GDM1 (cell line): ENCODE results near the gene ATXN8OS.
"Not testable (repeated sequence)": the region's sequence is repeated elsewhere in the genome, so short reads cannot be mapped to it uniquely, and the experiment has no call there.

Source experiments
- DNase-seq: peaks from one replicate; lab custom pipeline; 2025; lab: John Stamatoyannopoulos, UW

The ATXN8OS gene

DNA sequence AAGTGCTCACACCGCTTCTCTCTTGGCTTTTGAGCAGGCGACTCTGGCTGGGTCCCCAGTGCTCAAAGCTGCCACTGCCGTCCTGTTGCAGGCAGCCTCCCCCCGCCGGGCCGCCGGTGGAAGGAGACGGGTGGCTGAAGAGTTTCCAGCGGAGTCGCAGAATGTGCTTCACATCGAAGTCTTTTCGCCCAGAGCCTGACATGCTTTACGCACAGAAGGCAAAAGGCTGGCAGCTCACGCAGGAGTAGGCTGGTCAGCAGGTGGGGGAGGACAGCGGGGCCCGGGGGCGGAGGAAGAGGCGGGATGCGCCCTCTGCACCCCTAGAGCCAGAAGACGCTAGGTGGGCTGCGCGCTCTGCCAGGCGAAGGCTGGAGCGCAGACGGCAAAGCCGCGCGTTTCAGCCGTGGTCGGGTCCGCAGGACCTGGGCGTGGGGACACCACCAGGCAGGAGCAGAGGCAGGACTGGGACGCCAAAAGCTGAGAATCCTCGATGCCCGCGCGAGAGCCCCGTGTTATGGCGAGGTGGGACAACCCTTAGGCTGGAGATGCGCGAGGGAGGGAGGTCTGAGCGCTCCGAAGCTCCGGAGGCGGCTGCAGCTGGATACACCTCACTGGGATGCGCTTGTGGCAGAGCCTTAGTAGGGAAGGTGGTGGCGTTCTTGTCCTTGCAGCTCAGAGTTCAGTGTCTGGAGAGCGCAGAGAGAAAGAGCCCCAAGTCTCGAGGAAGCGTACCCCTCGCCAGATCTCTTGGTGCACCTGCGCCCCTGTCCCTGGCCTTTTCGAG is at the start of gene ATXN8OS:
ATXN8OS (plus strand) TSS at position 329 of the 784 bp plus-strand sequence.
- no peak for DNase-seq

DNA sequence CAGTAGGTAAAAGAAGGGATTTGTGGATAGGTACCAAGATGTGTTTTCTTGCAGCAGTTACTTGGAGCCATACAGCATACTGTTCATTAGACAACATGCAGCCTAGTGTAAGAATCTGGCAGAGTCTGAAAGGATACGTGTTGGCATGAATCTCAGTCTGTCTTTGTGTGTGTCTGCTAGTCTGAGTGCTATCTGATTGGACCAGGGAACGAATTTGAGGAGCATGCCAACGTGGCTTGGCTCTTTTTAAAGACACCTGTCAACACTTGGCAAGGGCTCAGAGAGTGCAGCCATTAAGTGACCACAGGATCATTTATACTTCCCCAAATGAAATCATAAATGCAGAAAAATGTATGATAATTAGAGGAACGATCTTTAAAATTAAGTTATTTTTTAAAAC is 27.6 kb upstream of the ATXN8OS start:
- DNase-seq, result no peak

DNA sequence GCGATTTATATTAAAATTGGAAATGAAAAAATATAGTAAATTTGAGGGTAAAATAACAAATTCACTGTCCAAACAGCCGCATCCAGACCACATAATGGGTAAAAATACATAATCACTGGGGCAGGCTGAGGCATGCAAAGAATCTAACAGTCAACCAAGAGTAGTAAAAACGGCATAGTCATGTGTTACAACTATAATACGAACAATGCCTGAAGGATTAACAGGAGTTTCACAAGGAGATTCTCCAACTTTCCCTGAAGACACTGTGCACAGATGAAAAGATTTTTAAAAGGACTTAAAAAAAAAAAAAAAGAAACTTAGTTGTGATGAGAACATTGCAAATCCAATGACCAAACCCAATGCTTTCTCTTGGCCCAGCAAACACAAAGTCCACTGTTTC is 20.4 kb upstream of the ATXN8OS start:
- no peak for DNase-seq

DNA sequence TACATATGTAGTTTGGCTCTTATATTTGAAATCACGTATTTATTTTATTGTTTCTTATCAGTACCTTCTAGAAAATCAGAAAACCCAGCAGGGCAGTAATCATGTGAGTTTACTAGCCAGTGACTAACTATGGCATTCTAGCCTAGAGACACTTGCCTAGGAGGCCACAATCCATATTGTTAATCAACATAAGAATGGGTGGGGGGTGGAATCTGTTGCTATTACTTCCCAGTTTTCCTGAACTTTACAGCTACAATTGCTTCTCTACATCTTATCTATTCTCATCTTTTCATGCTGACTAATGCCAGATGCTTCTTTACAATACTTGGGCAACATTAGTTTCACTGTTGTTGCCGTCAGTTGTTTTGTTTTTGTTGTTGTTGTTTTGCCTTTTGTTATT is 18.7 kb upstream of the ATXN8OS start:
- DNase-seq, result no peak

DNA sequence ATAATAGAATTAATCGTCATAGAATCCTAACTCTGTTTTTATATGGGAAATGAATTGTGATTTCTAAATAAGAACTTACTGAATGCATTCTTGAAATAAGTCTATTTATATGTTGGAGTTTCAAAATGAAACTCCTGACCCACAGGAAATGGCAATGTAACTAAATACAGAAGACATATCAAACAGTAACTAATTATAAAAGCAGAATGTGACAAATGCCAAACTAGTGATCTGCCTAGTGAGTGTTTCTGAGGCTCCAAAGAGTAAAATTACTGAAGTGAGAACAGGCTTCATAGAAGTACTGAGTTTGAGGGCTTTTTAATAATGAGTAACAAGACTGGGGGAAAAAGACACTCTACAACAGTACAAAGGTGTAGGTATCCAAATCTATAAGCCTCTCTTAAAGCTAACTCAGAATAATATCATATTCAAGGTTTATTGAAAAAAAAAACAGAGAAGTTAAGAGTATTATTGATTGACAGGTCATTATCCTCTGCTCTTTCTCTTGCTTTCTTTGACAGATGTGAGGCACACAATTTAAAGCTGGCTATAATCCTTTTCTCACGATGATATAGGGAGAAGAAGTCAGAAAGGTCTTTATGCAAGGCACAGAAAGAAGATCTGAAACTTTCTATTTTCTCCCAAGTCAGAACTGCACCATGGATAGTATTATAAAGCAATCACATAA is 17.4 kb upstream of the ATXN8OS start:
- DNase-seq, result no peak

DNA sequence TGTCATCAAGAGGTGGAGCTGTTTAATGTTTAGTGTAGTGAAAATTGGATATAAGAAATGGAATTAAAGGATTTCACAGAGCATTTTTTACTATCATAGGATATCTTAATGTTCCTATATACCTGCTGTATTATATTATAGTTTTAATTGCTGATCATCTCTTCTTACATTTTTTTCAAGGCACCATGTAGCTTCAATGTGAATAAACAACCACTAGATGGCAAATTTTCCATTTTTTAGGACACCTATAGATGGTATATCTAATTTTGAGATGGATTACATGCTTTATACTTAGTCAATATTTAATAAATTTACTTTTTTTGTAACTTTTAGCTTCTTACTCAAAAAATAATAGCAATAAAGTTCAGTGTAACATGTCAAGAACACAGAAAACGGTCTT is 9.0 kb upstream of the ATXN8OS start:
- DNase-seq, result no peak

DNA sequence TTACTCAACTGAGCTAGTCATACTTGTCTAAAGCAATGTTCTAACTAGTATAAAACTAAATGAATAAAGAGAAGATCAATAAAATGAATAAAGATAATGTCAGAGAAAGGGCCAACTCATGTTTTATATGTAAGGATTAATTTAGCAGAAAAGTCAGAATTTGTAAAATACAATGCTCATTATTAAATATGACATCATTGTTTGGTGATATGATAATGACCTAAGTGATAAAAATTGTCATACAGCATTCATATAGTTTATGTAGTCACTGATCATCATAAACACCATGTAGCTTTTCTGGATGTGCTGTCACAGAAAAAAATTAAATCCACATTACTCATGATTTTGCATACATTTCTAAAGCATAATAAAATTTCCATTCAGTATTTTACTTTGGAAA is 3.1 kb upstream of the ATXN8OS start:
- DNase-seq, result no peak

DNA sequence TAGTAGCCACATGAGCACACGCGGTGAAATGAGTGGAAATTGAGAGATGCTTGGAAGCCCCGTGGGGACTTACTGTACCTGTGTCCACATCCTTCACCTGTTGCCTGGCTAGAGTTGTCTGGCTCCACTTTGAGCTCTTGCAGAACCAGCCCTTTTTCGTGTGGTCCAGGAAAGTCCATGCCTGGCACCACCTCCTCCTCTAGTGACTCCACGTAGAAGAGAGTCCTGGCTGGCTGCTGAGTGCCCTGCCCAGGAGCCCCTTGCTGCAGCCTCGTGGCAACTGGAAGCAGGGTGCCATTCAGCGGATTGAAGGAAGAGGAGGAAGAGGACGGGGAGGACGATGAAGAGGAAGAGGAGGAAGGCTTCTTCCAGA is 515 bp upstream of the ATXN8OS start:
- DNase-seq, result no peak

DNA sequence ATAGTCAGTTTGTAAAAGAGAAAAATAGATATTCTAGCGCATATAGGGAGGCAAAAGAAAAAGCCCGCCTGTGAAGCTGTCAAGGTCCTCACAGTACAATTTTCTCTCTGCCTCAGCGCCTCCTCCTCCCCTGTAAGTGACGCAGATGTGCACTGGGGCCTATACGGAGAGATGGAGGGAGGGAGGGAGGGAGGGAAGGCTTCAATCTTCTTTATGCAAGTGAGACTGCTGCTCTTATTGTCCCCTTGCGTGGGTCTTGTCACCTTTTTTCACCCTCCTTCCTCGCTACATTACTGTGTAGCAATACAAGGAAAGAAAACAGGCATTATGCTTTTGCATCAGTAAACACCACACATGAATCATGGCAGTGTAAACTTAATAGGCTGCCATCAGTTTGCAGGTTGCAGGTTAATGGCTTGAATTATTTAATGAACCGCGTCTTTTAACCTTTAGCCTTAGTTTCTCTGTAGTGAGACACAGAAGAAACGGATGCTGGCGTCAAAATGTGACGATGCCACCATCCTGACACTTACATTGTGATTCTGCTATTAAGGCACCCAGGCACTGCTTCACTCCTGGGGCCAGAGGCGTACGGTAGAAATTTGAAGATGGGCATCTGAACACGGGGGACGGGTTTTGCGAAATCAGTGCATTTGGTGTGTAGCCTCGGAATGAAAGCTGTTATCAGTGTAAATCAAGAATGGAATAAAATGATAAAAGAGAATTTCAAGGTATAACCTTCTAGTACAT is 905 bp downstream of the ATXN8OS start, which contains the start of gene KLHL1:
KLHL1 (minus strand) TSS at position 97 of the 750 bp plus-strand sequence. CDS start 753 bp downstream, outside the sequence.
- DNase-seq, result no peak

DNA sequence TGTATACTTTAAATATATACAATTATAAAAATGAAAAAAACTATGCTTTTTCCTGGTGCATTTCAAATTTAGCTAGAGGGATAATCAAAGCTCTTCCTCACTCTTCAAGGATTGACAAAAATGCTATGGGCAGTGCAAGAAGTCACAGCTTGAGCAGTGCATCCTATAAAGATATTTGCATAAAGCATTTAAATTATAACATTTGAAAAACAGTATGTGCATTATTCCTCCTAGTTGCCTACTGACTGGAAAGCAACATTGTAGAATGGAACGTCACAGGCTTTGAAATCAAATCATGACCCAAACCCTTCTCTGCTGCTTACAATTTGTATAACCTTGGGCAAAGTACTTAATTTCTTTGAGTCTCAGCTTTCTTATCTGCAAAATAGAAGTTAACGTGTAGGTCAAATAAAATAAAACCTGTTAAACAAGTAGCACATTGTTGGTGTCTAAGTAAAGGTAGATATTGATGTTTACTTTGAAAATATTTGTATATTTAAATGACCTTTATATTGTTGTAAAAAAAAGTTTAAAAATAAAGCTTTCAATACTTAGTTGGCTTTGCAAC is 9.8 kb downstream of the ATXN8OS start:
- DNase-seq, result no peak

DNA sequence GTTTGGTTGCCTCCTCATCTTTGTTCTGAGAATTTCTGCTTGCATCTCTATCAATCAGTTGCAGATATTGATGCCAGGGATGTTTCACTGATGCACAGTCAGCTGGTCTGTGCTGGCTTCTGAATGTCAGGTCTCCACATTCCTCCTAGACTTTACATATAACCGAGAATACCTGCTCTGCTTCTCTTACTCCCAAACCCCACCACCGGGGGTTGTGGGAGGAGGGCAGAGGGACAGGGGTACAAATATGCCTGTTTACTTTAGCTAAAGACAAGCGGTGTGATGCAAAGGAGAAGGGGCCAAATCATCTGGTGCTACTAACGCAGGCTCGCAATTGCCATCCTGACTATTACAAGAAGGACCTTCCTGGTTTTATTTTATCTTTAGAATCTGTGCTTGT is 18.1 kb downstream of the ATXN8OS start:
- no peak for DNase-seq

DNA sequence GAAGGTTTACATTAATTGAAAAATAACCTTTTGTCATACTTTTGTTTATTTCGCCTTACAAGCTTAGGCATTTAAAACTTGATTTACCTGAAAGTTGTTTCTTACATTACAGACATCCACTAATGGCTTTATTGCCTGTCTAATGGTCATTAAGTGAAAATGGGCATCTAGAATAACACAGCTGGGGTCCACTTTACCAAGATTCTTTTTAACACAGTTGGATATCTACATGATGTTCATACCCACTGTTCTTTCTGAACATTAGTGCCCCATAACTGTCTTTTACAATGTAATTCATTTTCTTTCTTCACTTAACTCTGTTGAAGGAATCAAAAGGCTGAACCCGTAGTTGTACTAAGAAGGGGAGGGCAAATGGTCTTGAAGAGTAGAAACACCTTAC is 20.5 kb downstream of the ATXN8OS start:
- no peak for DNase-seq

DNA sequence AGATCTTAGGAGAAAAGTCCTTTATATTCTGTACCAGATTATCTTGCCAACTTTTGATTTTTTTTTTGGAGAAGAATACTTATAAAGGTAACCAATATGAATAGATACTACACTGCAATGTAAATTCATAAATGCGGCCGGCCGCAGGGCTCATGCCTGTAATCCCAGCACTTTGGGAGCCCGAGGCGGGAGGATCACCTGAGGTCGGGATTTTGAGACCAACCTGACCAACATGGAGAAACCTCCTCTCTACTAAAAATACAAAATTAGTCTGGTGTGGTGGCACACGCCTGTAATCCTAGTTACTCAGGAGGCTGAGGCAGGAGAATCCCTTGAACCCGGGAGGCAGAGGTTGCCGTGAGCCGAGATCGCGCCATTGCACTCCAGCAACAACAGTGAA is 35.0 kb downstream of the ATXN8OS start:
- DNase-seq, result not testable (repeated sequence)

DNA sequence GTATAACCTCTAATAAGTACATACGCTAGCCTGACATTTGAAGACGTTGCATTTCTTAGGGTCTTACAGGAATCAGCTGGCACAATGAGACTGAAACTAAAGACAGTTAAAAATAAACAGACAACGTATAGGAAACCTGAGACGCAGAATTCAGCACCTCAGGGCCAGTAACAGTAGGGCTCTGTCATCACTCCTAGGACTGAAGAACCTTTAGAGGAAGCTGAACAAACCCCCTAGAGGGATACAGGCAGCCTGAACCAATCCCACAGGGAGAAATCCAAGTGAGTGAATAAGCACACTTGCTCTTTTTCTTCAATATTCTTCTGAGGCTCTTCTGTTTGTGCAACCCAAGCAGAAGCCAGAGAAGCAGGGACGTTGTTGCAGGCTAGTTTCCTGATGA is 54.5 kb downstream of the ATXN8OS start:
- DNase-seq, result no peak

DNA sequence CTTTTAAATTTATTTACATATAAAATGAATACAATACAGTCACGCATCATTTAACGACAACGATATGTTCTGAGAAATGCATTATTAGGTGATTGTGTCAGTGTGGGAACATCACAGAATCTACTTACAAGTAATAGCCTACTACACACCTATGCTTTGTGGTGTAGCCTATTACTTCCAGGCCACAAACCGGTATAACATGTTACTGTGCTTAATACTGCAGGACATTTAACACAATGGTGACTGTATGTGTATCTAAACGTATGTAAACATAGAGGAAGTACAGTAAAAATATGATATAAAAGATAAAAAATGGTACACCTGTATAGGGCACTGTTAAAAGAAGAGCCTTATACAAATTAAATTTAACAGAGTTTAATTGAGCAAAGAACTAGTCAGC is 63.1 kb downstream of the ATXN8OS start:
- DNase-seq, result no peak

DNA sequence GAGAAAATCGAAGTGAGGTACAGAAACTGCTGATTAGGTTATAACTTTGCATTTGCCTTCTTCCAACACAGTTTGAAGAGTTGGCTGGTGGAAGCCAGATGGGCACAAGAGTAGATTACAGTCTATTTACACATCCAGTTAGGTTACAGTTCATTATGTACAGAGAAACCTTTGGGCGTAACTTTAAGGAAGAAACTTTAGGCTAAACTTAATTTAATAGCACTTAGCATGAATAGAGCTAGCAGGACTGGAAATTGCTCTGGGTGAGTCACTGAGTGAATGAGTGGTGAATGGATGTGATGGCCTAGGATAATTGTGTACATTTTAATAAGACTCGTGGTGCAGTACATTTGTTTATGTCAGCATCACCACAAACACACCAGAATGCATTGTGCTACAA is 63.5 kb downstream of the ATXN8OS start:
- no peak for DNase-seq

DNA sequence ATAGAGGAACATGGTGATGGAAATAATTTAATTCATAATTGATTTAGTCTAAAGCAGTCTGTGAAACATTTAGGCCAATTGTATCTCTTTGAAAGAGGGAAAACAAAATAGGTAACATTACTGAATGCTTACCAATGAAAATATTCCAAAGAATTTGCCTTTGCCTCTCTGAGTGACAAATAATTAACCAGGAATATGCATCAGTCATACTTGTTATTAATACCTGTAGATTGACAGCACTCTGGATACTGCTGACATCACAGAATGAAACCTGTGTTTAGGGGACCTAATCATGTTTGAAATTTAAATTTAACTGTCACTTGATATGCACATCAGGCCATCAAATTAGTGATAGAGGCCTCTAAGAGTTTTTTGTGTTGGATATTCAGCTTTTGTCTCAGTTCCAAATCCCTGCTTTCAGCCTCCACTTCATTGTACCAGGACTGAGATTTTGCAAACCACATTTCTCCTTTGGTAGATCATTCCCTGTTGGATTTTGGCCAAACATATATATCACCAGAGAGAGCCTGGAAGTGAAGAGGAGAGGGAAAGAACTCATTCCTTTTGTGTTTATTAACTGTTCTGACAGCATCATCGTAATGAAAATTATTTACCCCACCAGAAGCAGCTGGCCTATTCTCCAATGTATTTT is 65.4 kb downstream of the ATXN8OS start:
- DNase-seq, result no peak

DNA sequence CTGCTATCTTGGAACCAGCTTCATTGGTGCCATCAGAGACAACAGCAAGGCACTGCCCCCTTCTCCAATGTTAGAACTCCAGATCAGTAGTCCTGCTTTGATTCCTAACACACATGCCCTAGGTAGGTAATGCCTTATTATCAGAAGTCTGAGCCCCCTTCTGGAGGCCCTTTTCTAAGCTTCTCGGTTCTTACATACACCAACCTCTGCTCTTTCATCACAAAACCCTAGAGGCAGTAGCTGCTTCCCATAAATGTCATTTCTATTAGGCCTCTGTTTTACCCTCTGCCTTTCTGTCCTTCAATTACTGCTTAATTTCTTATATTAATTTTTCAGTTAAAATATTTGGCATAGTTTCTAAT is 66.0 kb downstream of the ATXN8OS start:
- no peak for DNase-seq

DNA sequence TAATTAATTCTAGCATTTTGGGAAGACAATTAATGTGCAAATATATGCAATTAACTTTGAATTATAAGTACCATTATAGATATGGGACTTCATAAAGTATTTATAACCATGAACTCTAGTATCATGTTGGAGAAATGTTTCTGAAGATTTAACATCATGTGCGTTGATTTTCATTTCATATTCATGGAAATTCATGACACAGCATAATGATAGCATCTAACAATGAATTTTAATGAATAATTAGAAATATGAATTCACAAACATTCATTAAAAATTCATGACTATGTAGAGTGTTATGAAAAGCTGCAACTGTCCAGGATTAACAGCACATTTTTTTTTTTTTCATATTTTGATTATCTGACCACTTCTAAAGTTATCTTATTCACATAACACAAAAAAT is 70.7 kb downstream of the ATXN8OS start:
- DNase-seq, result no peak
